HG03575 (cell line): ENCODE measurements around the gene DAPK2.
"Not testable (repeated sequence)": the region's sequence is repeated elsewhere in the genome, so short reads cannot be mapped to it uniquely, and the experiment has no call there.

ENCODE experiments used
- ATAC-seq: cut with Tn5 transposase; IDR thresholded peaks from one replicate; pipeline ENCODE4 v1.9.1; 2021; ENCODE audit not compliant: unreplicated experiment, insufficient number of reproducible peaks, low FRiP score; ENCODE audit errors: extremely low read depth

DAPK2 gene

DNA sequence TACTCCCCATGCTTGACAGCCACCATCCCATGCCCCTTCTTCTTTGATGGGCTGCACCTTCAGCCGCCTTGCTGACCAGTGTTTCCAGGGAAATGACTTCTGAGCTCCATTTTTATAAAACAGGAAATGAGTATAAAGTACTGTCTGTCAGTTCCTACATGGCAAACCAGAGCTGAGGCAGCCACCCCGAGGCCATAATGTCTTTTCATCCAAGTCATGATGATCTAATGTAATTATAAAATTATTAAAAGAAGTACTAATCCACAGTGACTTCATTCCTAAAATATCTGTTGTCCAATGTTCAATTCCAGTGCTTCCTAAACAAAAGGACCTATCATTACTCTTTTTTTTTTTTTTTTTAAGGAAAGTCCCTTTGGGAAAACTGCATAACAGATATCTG lies 137.3 kb downstream of the DAPK2 start:
- ATAC-seq: no peak

- no peak for ATAC-seq
These were observed 138.0 kb downstream of the DAPK2 start for GRCh38 chr15:63908281-63908680.

DNA sequence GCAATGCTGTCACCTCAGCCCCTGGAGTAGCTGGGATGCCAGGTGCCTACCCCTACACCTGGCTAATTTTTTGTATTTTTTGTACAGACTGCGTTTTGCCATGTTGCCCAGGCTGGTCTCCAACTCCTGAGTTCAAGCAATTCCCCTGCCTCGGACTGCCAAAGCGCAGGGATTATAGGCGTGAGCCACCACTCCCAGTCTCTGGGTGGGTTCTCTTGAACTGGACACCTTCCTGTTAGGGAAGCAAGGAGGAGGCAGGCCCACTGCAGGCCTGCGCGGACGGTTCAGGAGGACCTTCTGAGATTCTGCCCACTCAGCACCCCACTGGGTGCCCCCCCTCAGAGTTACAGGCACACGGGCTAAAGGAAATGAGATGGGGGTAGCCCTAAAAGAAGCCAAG lies 138.8 kb downstream of the DAPK2 start:
- no peak for ATAC-seq

- ATAC-seq: no peak
These were observed 140.1 kb downstream of the DAPK2 start for GRCh38 chr15:63906266-63906584.

DNA sequence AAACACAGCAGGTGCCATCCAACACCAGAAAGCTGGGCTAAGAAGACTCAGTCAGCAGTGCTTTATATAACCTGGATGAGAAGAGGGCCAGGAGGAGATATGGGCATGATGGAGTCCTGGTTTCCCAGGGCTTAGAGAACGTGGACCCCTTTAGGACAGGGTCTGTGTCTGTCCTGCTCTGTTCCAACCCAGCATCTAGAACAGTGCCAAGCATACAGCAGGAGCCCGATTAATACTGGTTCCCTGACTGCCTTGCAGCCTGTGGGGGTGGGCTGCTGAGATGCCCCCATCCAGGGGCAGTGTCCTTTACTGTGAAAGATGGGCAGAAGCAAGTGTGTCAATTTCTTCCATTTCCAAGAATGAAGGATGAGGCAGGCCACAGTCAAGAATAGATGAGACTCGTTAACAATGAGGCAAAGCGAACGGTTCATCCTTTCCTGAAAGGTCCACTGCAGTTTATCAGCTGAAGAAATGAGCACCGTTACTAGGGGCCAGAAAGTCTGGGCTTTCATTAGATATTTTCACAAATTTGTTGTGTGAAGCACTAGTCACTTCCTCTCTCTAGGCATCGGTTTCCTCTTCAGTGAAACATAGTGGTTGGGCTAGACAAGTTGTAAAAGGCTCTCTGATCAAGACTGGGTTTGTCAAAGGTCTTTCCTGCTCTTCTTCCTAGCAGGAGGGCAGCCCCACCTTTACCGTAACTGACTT lies 140.6 kb downstream of the DAPK2 start:
- no peak for ATAC-seq

- ATAC-seq: no peak
These were observed 141.2 kb downstream of the DAPK2 start for GRCh38 chr15:63905131-63905530.

DNA sequence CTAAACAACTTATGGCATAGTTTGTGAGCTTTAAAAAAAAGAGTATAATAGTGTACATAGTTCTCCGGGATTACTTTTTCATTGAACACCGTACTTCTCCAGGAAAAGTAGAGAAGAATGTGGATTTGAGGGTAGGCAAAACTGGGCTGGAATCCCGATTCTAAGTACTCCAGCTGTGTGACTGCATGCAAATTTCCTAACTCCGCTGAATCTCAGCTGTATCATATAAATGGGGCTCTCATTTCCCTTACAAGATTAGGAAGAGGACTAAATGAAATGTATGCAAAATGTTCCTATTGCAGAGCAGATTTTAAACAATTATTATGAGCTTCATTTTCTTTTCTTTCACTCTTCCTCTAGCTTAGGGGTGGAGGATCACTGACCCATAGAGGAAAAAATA lies 142.2 kb downstream of the DAPK2 start:
- no peak for ATAC-seq

DNA sequence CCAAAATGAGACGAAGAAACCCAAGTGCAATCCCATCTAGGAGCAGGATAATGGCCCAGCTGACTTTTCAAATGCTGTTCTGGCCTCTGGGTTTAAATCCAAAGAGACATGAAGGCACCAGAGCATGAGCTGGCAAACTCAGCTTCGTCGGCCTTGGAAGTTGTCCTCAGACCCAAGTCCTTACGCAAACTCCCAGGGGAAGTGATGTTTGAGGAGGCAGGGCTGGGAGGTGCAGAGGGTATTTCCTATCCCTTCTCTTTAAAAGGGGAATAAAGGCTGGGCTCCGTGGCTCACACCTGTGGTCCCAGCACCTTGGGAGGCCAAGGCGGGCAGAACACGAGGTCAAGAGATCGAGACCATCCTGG lies 143.6 kb downstream of the DAPK2 start:
- ATAC-seq: no peak

DNA sequence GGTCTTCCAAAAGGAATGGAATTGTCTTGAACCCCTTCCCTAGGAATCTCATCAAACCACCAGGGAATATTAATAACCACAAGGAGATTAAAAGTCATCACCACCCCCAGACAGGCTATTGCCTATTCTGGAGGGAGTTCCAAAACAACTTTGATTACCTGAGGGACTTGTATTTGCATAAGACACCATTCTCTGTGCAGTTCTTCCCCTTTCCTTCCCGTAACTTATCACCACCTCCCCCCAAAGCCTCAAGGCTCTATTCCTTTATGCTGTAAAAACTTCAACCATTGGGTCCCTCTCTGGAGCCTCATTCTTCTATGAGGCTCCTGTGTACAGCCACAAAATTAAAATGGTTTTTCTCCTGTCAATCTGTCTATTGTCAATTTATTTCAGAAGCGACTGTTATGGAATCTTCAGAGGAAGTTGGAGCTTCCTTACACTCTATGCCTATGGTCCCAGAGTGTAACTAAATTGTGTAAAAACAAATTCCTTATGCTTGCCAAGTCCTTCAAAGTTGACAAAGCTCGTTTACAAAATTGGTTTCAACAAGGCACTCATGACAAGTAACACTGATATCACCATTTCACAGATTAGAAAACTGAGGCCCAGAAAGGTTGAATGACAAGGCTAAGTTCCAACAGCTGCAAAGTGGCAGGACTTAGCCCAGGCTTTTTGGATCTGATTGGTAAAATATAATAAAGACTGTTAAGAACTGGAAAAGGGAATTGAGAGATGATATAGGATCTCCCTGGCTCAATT lies 144.2 kb downstream of the DAPK2 start:
- ATAC-seq: no peak

DNA sequence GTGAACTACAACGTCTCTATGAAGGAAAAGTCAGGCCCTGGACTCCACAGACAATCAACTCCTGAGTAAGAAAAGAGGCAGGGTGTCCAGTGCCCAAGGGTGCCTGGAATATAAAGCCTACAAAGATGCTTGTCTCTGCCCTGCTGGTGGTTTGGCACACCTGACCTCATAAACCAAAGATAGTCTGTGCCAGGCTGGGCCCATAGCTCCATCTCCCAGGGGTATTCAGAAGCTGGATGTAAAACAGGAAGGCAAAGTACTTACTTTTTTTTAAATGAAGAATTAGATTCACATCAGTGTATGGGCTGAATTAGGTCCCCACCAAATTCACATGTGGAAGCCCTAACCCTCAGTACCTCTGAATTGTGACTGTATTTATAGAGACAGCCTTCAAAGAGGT lies 146.0 kb downstream of the DAPK2 start:
- no peak for ATAC-seq

DNA sequence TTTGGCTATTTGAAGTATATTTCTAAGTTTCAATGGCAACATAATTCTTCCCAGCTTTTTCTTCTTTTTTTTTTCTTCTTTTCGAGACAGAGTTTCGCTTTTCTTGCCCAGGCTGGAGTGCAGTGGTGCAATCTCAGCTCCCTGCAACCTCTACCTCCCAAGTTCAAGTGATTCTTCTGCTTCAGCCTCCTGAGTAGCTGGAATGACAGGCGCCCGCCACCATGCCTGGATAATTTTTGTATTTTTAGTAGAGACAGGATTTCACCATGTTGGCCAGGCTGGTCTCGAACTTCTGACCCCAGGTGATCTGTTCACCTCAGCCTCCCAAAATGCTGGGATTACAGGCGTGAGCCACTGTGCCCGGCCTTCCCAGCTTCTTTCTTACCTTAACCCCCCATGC lies 146.7 kb downstream of the DAPK2 start:
- not testable (repeated sequence) for ATAC-seq

DNA sequence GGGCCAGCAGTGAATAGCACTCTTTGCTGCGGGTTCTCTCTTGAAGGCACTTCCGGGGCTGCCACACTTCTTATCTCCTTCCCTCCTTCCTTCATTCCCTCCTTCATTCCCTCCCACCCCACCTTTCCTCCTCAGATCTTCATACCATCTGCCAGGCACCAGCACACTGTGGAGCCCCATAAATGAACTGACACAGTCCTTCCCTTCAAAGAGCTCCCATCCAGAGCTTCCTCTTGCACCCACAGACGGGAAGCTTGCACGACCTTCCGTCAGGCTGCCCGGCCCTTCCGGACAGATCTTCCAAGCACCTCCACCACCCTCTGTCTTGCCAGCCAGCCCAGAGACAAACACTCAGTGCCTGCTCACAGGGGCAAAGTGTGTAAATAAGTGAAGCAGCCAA lies 147.1 kb downstream of the DAPK2 start:
- ATAC-seq: no peak

DNA sequence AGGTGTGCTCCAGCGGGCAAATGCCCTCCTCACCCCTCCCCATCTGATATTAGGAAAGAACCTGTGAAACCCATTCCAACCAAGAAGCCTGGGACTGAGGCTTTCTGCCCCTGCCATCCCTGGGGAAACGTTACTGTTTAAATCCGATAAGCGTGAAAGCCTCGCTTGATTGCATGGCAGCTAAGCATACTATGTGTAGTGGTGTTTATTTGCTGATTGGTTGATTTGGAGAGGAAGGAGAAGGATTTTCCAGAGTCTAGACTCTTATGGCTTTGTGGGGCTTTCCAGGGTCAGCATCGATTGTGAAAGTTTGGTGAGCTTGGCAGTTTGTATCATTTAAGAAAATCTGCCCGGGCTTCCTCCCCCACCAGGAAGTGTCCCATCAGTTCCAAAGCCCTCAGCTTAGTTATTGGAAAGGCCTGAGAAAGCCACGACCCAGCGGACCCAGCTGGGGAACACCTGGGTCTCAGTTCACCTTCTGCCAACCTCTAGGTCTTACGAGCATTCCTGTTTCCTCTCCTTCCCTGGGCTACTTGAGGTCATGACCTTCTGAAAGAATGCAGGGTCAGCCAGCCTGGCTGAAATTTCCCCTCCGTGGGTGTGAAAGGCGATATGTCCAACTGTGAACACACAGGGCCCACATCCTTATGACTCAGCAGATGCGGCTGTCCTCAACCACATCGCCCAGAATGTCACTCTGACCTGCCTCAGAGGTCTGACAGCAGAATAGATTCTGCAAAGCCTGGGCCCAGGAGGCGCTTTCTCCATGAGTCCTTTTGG lies 149.8 kb downstream of the DAPK2 start:
- ATAC-seq: no peak

GRCh38 chr15:63895787-63896218 lies 150.5 kb downstream of the DAPK2 start:
- no peak for ATAC-seq

DNA sequence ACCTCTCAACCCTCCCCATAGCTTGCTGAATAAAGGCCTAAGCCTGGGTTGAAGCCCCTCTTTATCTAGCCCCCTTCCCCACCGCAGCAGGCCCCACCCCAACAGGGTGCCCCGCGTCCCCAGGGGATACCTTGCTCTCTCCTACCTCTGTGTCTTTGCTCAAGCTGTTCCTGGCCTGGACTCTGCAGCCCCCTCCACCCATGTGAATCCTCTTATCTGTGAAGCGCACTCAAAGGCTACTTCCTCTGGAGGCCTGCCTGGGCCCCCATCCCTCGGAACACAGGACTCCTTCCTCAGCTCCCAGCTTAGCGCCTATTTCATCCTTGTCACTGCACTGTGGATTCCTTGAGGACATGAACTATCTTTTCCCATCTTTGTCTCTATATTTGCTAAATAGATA lies 151.1 kb downstream of the DAPK2 start:
- ATAC-seq: no peak

- ATAC-seq: no peak
These were observed 151.7 kb downstream of the DAPK2 start for GRCh38 chr15:63894662-63894949.

DNA sequence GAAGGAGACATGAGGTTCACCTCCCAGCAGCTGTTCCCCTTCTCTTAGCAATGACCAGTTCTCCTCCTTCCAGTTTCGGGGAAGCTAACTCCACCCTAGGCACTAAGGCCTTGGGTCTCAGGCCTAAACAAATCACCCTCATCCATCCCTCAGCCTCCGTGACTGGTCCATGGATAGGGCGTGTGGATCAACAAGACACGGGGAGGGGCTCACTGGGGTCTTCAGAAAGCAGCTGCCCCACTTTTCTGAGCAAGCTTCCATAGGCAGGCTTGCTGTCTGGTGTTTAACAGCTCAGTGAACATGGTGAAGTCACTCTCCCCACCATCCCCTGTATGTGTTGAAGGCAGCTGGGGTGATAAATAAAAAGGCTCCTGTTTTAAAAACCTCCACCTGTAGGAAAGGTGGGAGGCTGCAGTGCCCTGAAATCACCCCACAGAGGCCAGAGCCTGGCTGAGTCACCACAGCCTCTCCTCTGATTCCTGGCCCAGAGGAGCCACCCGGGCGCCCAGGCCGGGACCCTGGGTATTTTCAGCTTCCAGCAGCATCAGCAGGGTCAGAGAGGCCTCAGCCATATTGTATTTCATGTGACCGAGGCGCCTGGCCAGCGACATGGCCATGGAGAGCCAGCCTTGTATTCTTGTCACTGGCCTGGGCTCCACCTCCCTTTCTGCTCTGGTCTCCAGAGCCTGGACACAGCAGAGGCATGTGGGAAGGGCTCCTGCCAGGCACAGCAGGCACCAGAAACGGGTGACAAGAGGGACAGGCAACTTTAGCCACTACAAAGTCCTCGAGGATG lies 152.2 kb downstream of the DAPK2 start:
- no peak for ATAC-seq

GRCh38 chr15:63892794-63893441 lies 153.4 kb downstream of the DAPK2 start:
- ATAC-seq: no peak

GRCh38 chr15:63891768-63892133 lies 154.5 kb downstream of the DAPK2 start:
- no peak for ATAC-seq
